MG63 (cell line): ENCODE results near the gene SLC13A5. TPM values are rescaled to one million over a fixed set of nuclear protein-coding genes. Genes with fewer than 3 reads are reported as not detected.
A peak's percentile ranks its signal among the peaks of the same experiment; 100 is the strongest.

Experiments used
- DNase-seq: peaks from one replicate; pipeline ENCODE4 v3.0.0-alpha.2; 2020
- H3K27me3 ChIP-seq: fragments of 250-450 bp; sonication (Bioruptor Pico); 2 replicates; pipeline ENCODE4 v1.5.1; 2020; ENCODE audit warnings: mild to moderate bottlenecking, moderate library complexity
- H3K36me3 ChIP-seq: fragments of 250-450 bp; sonication (Bioruptor Pico); 2 replicates; pipeline ENCODE4 v1.5.1; 2020; ENCODE audit warnings: mild to moderate bottlenecking, moderate library complexity
- H3K4me3 ChIP-seq: fragments of 250-450 bp; sonication (Bioruptor Pico); 2 replicates; pipeline ENCODE4 v1.5.1; 2020; ENCODE audit warnings: mild to moderate bottlenecking, moderate library complexity
- H3K9me3 ChIP-seq: fragments of 250-450 bp; sonication (Bioruptor Pico); 2 replicates; pipeline ENCODE4 v1.5.1; 2020; ENCODE audit warnings: mild to moderate bottlenecking, moderate library complexity
- total RNA-seq: library from RNA; depleted of rRNA; stranded (reverse); fragments of >200 nt; shearing (Covaris generic); gene quantifications from 2 replicates; pipeline ENCODE4 v1.2.3, GENCODE V29; 2014; ENCODE audit warnings: low replicate concordance

The SLC13A5 gene
- total RNA-seq, 1 experiment from 2014 or later = not detected

GRCh38 chr17:6714315-6714874 lies 1.2 kb upstream of the SLC13A5 start:
- DNase-seq = no peak
- Histone ChIP-seq H3K9me3 (no peaks in the 10 kb centered on the region), H3K27me3 (no peaks in the 10 kb centered on the region), H3K4me3 (no peak overlapping the region), H3K36me3 (no peaks in the 10 kb centered on the region)

- DNase-seq = no peak
- no peaks in the 10 kb centered on the region for H3K9me3 ChIP-seq
- no peaks in the 10 kb centered on the region for H3K36me3 ChIP-seq
- H3K4me3 ChIP-seq = no peak overlapping the region
- H3K27me3 ChIP-seq = no peaks in the 10 kb centered on the region
These were observed 726 bp upstream of the SLC13A5 start for GRCh38 chr17:6713918-6714271.

- Histone ChIP-seq H3K27me3 (no peaks in the 10 kb centered on the region), H3K4me3 (no peak overlapping the region), H3K36me3 (no peaks in the 10 kb centered on the region), H3K9me3 (no peaks in the 10 kb centered on the region)
- no peak for DNase-seq
These were observed 377 bp downstream of the SLC13A5 start for GRCh38 chr17:6712854-6713129.

- H3K4me3 ChIP-seq = no peak overlapping the region
- no peaks in the 10 kb centered on the region for H3K36me3 ChIP-seq
- H3K27me3 ChIP-seq = no peaks in the 10 kb centered on the region
- DNase-seq = peak; percentile 9
- no peaks in the 10 kb centered on the region for H3K9me3 ChIP-seq
These were observed 913 bp downstream of the SLC13A5 start for GRCh38 chr17:6712058-6712853.

GRCh38 chr17:6711681-6712057 lies 1.5 kb downstream of the SLC13A5 start:
- no peak for DNase-seq
- no peaks in the 10 kb centered on the region for H3K27me3 ChIP-seq
- H3K4me3 ChIP-seq = no peak overlapping the region
- no peaks in the 10 kb centered on the region for H3K36me3 ChIP-seq
- no peaks in the 10 kb centered on the region for H3K9me3 ChIP-seq

GRCh38 chr17:6711081-6711674 lies 2.0 kb downstream of the SLC13A5 start:
- Histone ChIP-seq H3K27me3 (no peaks in the 10 kb centered on the region), H3K9me3 (no peaks in the 10 kb centered on the region)
- DNase-seq = peak; percentile 67

GRCh38 chr17:6710317-6710716 lies 2.9 kb downstream of the SLC13A5 start:
- Histone ChIP-seq H3K27me3 (no peaks in the 10 kb centered on the region), H3K9me3 (no peaks in the 10 kb centered on the region), H3K4me3 (no peak overlapping the region), H3K36me3 (no peaks in the 10 kb centered on the region)
- no peak for DNase-seq

More at GRCh38 chr17:6711081-6711674, 2.0 kb downstream of the SLC13A5 start:
- Histone ChIP-seq H3K36me3 (no peaks in the 10 kb centered on the region), H3K4me3 (no peak overlapping the region)

GRCh38 chr17:6708357-6708961 lies 4.7 kb downstream of the SLC13A5 start:
- Histone ChIP-seq H3K4me3 (no peak overlapping the region), H3K27me3 (no peaks in the 10 kb centered on the region), H3K36me3 (no peaks in the 10 kb centered on the region), H3K9me3 (no peaks in the 10 kb centered on the region)
- no peak for DNase-seq

- no peaks in the 10 kb centered on the region for H3K36me3 ChIP-seq
- H3K27me3 ChIP-seq = no peaks in the 10 kb centered on the region
- no peaks in the 10 kb centered on the region for H3K9me3 ChIP-seq
- no peak for DNase-seq
- H3K4me3 ChIP-seq = no peak overlapping the region
These were observed 6.2 kb downstream of the SLC13A5 start for GRCh38 chr17:6706996-6707395.

GRCh38 chr17:6706499-6706898 lies 6.7 kb downstream of the SLC13A5 start:
- Histone ChIP-seq H3K9me3 (no peaks in the 10 kb centered on the region), H3K27me3 (no peaks in the 10 kb centered on the region)
- no peak for DNase-seq

GRCh38 chr17:6704470-6705052 lies 8.6 kb downstream of the SLC13A5 start:
- Histone ChIP-seq H3K9me3 (no peaks in the 10 kb centered on the region), H3K27me3 (no peaks in the 10 kb centered on the region), H3K36me3 (no peaks in the 10 kb centered on the region), H3K4me3 (no peak overlapping the region)
- DNase-seq = no peak

More at GRCh38 chr17:6706499-6706898, 6.7 kb downstream of the SLC13A5 start:
- H3K36me3 ChIP-seq = no peaks in the 10 kb centered on the region
- no peak overlapping the region for H3K4me3 ChIP-seq

GRCh38 chr17:6703751-6704150 lies 9.4 kb downstream of the SLC13A5 start:
- no peak for DNase-seq
- Histone ChIP-seq H3K4me3 (no peak overlapping the region), H3K36me3 (no peaks in the 10 kb centered on the region), H3K9me3 (no peaks in the 10 kb centered on the region), H3K27me3 (no peaks in the 10 kb centered on the region)

- Histone ChIP-seq H3K27me3 (no peaks in the 10 kb centered on the region), H3K36me3 (no peaks in the 10 kb centered on the region), H3K9me3 (no peaks in the 10 kb centered on the region), H3K4me3 (no peak overlapping the region)
- no peak for DNase-seq
These were observed 10.5 kb downstream of the SLC13A5 start for GRCh38 chr17:6702567-6703215.

- Histone ChIP-seq H3K4me3 (no peak overlapping the region), H3K27me3 (no peaks in the 10 kb centered on the region), H3K9me3 (no peaks in the 10 kb centered on the region), H3K36me3 (no peaks in the 10 kb centered on the region)
- peak; percentile 16 for DNase-seq
These were observed 11.4 kb downstream of the SLC13A5 start for GRCh38 chr17:6701719-6702118.

GRCh38 chr17:6700948-6701307 lies 12.2 kb downstream of the SLC13A5 start:
- DNase-seq = no peak
- Histone ChIP-seq H3K36me3 (no peaks in the 10 kb centered on the region), H3K9me3 (no peaks in the 10 kb centered on the region), H3K27me3 (no peaks in the 10 kb centered on the region), H3K4me3 (no peak overlapping the region)

GRCh38 chr17:6699997-6700947 lies 12.9 kb downstream of the SLC13A5 start:
- no peaks in the 10 kb centered on the region for H3K27me3 ChIP-seq

More at GRCh38 chr17:6699997-6700947, 12.9 kb downstream of the SLC13A5 start:
- DNase-seq = no peak
- H3K9me3 ChIP-seq = no peaks in the 10 kb centered on the region
- no peak overlapping the region for H3K4me3 ChIP-seq
- no peaks in the 10 kb centered on the region for H3K36me3 ChIP-seq
